Naive thymus-derived CD4-positive, alpha-beta T cell (primary cell): ENCODE results near the gene BPNT1. TPM values are rescaled to one million over a fixed set of nuclear protein-coding genes. Genes with fewer than 3 reads are reported as not detected.

ENCODE experiments used
- microRNA-seq: library from miRNA; unstranded; fragments of <30 nt; microRNA quantifications from one replicate; pipeline ENCODE4 v1.2.0, GENCODE V29; 2022; ENCODE audit warnings: borderline microRNAs expressed
- polyA plus RNA-seq, 2 donors: library from polyadenylated mRNA; unstranded; fragments of 300-500 nt; fragmentation: Illumina TruSeq; gene quantifications; one replicate each; pipeline ENCODE4 v1.2.3, GENCODE V29; 2021
- total RNA-seq, 6 experiments: library from RNA in 5 of 6; stranded (reverse) in 5 of 6; gene quantifications; 1 replicate in 5 of 6; 2 replicates in 1 of 6; pipeline ENCODE4 v1.2.3 and lab custom pipeline; 2021 to 2026

Gene BPNT1
- total and polyA plus RNA-seq, 7 experiments from 2014 or later = 5.5 to 25.2 (median 19.2) TPM

Small RNA genes lying within 50 kb of the gene (microRNA-seq; reads per million reads assigned to microRNA genes)
- gene MIR194-1 = 1.6 reads per million
- gene MIR215 = 3.1 reads per million

Other genes with a start within 250 kb of the BPNT1 start
- not detected for gene SLC30A10, start 161.2 kb downstream of the BPNT1 start, total RNA-seq
- not detected for gene SLC30A10, start 161.2 kb downstream of the BPNT1 start, polyA plus RNA-seq
- gene EPRS1, start 43.3 kb downstream of the BPNT1 start, total RNA-seq = 100 to 1,000 TPM in 1 of 5 experiments, 10 to 100 TPM in 4; 39.2 to 130 (median 93.6) TPM
- gene EPRS1, start 43.3 kb downstream of the BPNT1 start, polyA plus RNA-seq = 10 to 100 TPM; 46.0 to 47.1 TPM
- gene IARS2, start 4.3 kb upstream of the BPNT1 start, total RNA-seq = 10 to 100 TPM; 27.2 to 56.2 (median 43.6) TPM
- gene IARS2, start 4.3 kb upstream of the BPNT1 start, polyA plus RNA-seq = 10 to 100 TPM; 58.0 to 85.1 TPM
- gene RAB3GAP2, start 182.7 kb upstream of the BPNT1 start, total RNA-seq = 10 to 100 TPM; 36.8 to 53.0 (median 46.4) TPM
- gene RAB3GAP2, start 182.7 kb upstream of the BPNT1 start, polyA plus RNA-seq = 10 to 100 TPM; 13.9 to 14.7 TPM